ENCODE data around the gene LAMB2. TPM values are rescaled to one million over a fixed set of nuclear protein-coding genes. Genes with fewer than 3 reads are reported as not detected.

LAMB2 gene
- total RNA-seq, 1 experiment from 2014 or later, result 43.6 TPM

GRCh38 chr3:49163609-49164008, 30.8 kb upstream of the LAMB2 start:
- in situ Hi-C loops (cut with HindIII; ENCODE audit: low pct_unique_long_range_greater_than_20kb, low sequenced_read_pairs), result no loop called here
- DNase-seq (ENCODE audit: low read depth, low spot score), result no peak

GRCh38 chr3:49162751-49163419, 30.0 kb upstream of the LAMB2 start:
- in situ Hi-C loops (cut with HindIII; ENCODE audit: low pct_unique_long_range_greater_than_20kb, low sequenced_read_pairs), result no loop called here
- DNase-seq (ENCODE audit: low read depth, low spot score), result no peak

- in situ Hi-C loops (cut with HindIII; ENCODE audit: low pct_unique_long_range_greater_than_20kb, low sequenced_read_pairs), result no loop called here
- DNase-seq (ENCODE audit: low read depth, low spot score), result no peak
Measured at GRCh38 chr3:49161808-49162530, 29.1 kb upstream of the LAMB2 start.

GRCh38 chr3:49161197-49161596, 28.3 kb upstream of the LAMB2 start:
- no peak for DNase-seq (ENCODE audit: low read depth, low spot score)
- in situ Hi-C loops (cut with HindIII; ENCODE audit: low pct_unique_long_range_greater_than_20kb, low sequenced_read_pairs), result no loop called here

- in situ Hi-C loops (cut with HindIII; ENCODE audit: low pct_unique_long_range_greater_than_20kb, low sequenced_read_pairs), result no loop called here
Measured at GRCh38 chr3:49158792-49159191, 25.9 kb upstream of the LAMB2 start.

GRCh38 chr3:49158103-49158709, 25.4 kb upstream of the LAMB2 start:
- peak; percentile 59 for DNase-seq (ENCODE audit: low read depth, low spot score)
- in situ Hi-C loops (cut with HindIII; ENCODE audit: low pct_unique_long_range_greater_than_20kb, low sequenced_read_pairs), result no loop called here

More at GRCh38 chr3:49158792-49159191, 25.9 kb upstream of the LAMB2 start:
- no peak for DNase-seq (ENCODE audit: low read depth, low spot score)

GRCh38 chr3:49157289-49157688, 24.4 kb upstream of the LAMB2 start:
- DNase-seq (ENCODE audit: low read depth, low spot score), result no peak
- in situ Hi-C loops (cut with HindIII; ENCODE audit: low pct_unique_long_range_greater_than_20kb, low sequenced_read_pairs), result no loop called here

GRCh38 chr3:49153349-49153912, 20.6 kb upstream of the LAMB2 start:
- DNase-seq (ENCODE audit: low read depth, low spot score), result no peak

GRCh38 chr3:49151610-49152009, 18.8 kb upstream of the LAMB2 start:
- DNase-seq (ENCODE audit: low read depth, low spot score), result no peak
- in situ Hi-C loops (cut with HindIII; ENCODE audit: low pct_unique_long_range_greater_than_20kb, low sequenced_read_pairs), result no loop called here

More at GRCh38 chr3:49153349-49153912, 20.6 kb upstream of the LAMB2 start:
- in situ Hi-C loops (cut with HindIII; ENCODE audit: low pct_unique_long_range_greater_than_20kb, low sequenced_read_pairs), result no loop called here

- in situ Hi-C loops (cut with HindIII; ENCODE audit: low pct_unique_long_range_greater_than_20kb, low sequenced_read_pairs), result no loop called here
- DNase-seq (ENCODE audit: low read depth, low spot score), result no peak
Measured at GRCh38 chr3:49148159-49148558, 15.3 kb upstream of the LAMB2 start.

- in situ Hi-C loops (cut with HindIII; ENCODE audit: low pct_unique_long_range_greater_than_20kb, low sequenced_read_pairs), result no loop called here
- no peak for DNase-seq (ENCODE audit: low read depth, low spot score)
Measured at GRCh38 chr3:49140080-49140479, 7.2 kb upstream of the LAMB2 start.

GRCh38 chr3:49135499-49135898, 2.6 kb upstream of the LAMB2 start:
- DNase-seq (ENCODE audit: low read depth, low spot score), result no peak
- in situ Hi-C loops (cut with HindIII; ENCODE audit: low pct_unique_long_range_greater_than_20kb, low sequenced_read_pairs), result no loop called here

GRCh38 chr3:49134471-49135265, 1.8 kb upstream of the LAMB2 start:
- DNase-seq (ENCODE audit: low read depth, low spot score), result no peak
- in situ Hi-C loops (cut with HindIII; ENCODE audit: low pct_unique_long_range_greater_than_20kb, low sequenced_read_pairs), result no loop called here

- peak; percentile 84 for DNase-seq (ENCODE audit: low read depth, low spot score)
- in situ Hi-C loops (cut with HindIII; ENCODE audit: low pct_unique_long_range_greater_than_20kb, low sequenced_read_pairs), result no loop called here
Measured at GRCh38 chr3:49133226-49133951, 539 bp upstream of the LAMB2 start.

- in situ Hi-C loops (cut with HindIII; ENCODE audit: low pct_unique_long_range_greater_than_20kb, low sequenced_read_pairs), result no loop called here
- DNase-seq (ENCODE audit: low read depth, low spot score), result no peak
Measured at GRCh38 chr3:49132073-49132436, 795 bp downstream of the LAMB2 start.

GRCh38 chr3:49131576-49131975, 1.3 kb downstream of the LAMB2 start:
- in situ Hi-C loops (cut with HindIII; ENCODE audit: low pct_unique_long_range_greater_than_20kb, low sequenced_read_pairs), result no loop called here

GRCh38 chr3:49131040-49131439, 1.8 kb downstream of the LAMB2 start:
- in situ Hi-C loops (cut with HindIII; ENCODE audit: low pct_unique_long_range_greater_than_20kb, low sequenced_read_pairs), result no loop called here
- no peak for DNase-seq (ENCODE audit: low read depth, low spot score)

More at GRCh38 chr3:49131576-49131975, 1.3 kb downstream of the LAMB2 start:
- no peak for DNase-seq (ENCODE audit: low read depth, low spot score)
